Stimulated activated CD8-positive, alpha-beta memory T cell treated with anti-CD3 and anti-CD28 coated beads, Interleukin-4, amount 100 ng/mL, for 1 hour (primary cell): Measurements from ENCODE around the gene DPM2.
A peak's percentile ranks its signal among the peaks of the same experiment; 100 is the strongest.

Experiments
- DNase-seq, 2 donors: peaks; one replicate each; pipeline ENCODE4 v3.0.0-alpha.2; 2020; ENCODE audit warnings: low read depth in 2 of 2, low spot score in 1 of 2

The DPM2 gene

GRCh38 chr9:127899128-127899943, 38.3 kb downstream of the DPM2 start, which contains the start of gene ST6GALNAC6:
TSS of gene ST6GALNAC6 (minus strand) at chr9:127899603. CDS start at chr9:127897981, 1,622 bp downstream.
- peak in 1 of 2 donors; percentile 39 for DNase-seq

DNA sequence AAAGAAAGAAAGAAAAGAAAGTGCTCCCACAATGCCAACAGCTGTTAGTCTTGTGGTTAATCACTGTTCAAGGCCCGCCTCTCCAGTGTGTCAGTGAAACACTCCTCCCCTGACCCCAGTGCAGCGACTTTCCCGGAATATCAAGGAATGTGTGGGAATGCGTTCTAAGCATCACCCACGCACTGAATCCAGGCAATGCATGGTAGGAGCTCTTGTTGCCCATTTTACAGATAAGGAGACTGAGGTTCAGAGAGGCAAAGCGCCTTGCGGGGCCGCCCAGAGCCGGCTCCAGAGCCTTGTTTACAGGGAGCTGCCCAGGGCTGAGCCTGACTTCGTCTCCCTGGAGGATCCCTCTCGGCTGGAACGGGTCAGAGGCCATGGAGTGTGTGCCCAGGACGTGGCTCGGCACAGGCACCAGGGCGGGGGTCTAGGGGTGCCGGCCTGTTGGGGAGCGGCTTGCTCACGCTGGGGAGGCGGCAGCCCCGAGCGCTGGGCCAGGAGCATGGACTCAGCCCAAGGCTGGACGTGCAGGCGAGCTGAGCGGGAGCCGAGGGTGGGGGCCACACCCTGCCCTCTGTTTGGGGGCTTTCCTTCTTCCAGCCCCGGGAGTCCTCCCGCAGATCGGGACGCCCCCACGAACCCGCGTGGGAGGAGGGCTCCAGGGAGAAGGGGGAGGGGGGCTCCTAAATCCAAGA, 39.1 kb downstream of the DPM2 start:
- DNase-seq = no peak

DNA sequence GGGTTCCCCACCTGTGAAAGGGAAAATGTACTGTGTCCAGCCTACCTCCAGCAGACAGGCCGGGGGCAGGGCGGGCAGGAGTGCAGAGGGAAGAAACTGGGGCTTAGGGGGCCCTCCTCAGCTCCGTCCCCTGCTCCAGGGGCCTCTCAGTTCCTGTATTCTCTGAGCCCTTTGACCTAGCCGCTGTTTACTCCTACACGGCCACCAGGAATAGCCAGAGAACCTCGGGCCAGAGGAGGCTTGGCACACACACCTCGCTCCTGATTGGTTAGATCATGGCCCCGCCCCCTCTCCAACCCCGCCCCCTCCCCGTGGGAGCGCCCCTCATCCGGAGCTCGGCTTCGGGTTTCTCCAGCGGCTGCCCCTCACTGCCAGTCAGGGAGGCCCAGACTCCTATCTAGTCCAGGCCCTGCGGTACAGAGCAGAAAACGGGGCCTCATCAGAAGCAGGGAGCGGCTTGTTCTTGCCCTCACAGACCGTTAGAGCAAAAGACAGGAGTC, 40.4 kb downstream of the DPM2 start:
- no peak for DNase-seq

DNA sequence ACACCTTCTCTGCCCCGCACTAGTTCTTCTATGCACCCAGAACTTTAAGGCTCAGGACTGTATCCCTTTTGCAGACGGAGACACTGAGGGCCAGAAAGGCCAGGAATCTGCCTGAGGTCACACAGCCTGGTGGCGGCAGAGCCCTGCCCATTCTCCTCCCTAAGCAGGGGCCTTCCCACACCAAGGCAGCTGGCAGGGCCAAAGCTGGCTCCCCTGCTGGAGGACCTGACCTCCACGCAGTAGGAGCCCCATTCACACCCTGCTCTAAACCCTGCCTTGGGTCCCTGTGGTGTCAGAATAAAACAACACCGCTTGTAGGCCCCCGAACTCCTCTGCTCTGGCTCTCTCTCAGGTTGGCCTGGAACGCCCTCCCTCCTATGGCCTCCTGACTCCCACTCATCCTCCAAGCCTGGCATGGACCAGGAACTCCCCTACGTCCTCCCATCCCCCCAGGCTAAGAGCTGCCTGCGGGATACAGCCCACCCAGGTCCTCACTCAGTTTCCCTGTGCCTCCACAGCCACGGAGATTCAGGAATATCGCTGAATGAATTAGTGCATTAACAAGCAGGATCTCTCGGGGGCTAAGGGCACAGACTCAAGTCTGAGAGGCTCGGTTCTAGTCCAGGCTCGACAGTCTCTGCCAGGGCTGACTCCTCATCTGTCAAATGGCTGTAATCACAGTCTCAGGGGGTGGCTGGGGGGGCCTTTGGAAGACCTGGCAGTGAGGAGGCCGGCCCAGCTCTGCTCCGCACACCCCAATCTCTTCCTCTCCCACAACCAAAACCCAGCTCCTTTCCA, 41.1 kb downstream of the DPM2 start:
- no peak for DNase-seq

DNA sequence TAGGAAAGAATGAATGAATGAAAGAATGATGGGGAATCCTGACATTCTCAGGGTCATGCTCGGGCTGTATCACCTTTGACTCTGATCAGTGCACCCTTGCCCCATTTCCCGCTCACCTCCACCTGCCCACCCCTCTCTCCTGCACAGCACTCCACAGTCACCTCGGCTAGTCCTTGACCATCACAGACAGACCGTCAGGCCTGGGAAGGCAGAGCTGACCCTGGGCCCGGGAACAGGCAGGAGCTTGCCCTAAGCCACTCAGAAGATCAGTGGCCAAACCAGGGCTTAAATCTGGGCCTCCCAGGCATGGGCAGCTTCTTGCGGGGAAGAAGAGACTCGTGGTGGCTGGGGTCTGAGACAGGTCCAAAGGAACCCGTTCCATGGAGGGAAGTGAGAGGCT, 41.8 kb downstream of the DPM2 start:
- no peak for DNase-seq

DNA sequence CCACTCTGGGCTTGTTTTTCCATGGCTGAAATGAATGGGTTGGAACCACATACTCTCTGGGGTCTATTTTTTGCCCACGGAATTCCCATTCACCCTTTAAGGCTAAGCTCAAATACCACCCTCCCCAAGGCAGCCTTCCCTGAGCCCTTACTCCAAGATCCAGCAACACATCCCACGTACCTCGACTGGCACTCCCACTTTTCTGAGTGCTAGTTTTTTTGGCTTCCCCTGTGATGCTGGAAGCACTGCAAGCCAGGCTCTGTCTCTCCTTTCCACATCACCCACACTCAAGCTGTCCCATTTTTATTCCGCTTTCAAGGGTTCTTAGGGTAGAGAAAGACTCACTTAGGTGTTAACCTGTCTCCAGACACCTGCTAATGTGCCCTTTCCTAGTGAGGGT, 44.3 kb downstream of the DPM2 start:
- no peak for DNase-seq

DNA sequence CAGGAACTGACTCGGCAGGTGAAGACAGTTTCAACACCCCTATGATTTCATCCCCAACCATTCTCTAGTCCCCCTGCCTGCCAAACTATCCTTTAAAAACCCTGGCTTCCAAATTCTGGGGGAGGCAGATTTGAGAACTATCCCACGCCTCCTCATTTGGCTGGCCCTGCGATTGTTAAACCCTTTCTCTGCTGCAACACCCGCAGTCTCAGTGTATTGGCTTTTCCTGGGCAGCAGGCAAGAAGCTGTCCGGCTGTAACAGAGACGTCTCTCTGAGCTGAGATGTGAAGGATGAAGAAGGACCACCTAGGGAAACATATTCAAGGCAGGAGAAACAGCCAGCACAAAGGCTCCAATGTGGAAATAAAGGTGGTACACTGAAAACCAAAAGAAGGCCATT, 44.8 kb downstream of the DPM2 start:
- DNase-seq = no peak

DNA sequence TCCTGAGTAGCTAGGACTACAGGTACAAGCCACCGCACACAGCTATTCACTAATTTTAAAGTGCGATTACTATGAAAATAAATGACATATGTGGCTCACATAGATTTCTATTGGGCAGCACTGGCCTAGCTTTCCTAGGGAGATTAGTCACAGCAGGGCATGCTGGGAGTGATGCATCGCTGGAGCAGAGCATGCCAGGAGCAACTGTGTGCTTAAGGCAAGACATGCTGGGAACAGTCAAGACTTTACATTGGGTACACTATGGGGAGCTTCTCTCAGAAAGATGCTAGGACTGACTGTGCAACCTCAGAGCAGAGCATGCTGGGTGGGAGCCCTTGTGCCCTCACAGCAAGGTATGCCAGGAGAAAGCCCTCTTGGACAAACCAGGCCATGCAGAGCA, 47.6 kb downstream of the DPM2 start:
- no peak for DNase-seq

DNA sequence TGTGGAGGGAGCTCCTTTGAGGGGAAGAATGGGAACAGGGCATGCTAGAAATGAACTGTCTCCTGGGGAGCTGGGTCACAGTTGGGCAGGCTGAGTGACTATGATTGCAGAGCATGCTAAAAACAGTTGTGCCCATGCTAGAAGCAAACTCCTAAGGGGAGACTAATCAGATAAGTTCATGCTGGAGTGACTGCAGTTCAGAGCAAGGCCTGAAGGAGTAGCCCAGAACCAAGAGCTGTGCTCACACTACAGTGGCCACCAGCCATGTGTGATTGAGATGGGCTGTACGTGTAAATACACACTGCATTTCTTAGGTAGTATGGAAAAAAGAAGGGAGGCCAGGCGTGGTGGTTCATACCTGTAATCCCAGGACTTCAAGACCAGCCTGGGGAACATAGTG, 49.9 kb downstream of the DPM2 start:
- DNase-seq = no peak

DNA sequence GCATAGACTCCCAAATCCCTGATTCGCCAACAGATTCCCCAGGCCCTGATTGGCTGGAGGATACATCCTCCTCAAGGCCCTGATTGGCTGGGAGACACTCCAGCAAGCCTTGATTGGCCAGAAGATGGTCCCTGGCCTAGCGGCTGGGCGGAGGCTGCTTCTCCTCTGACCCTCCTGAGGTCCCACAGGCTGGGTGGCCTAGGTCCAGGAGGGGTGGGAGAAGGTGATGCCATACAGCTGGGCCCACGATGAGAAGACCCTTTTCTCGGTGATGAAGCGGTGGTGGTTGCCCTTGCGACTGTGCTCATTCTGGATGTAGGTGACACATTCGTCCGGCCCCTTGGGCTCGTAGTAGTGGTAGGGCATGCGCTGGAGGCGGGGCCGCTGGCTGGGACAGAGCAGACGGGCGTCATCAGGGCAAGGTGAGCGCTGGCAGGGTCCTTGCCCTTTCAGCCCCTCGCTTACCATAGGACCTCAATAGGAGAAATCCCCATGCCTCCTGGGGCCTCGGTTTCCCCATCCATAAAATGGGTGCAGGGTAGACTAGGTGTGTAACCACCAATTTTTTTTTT, 51.2 kb downstream of the DPM2 start:
- DNase-seq = no peak

DNA sequence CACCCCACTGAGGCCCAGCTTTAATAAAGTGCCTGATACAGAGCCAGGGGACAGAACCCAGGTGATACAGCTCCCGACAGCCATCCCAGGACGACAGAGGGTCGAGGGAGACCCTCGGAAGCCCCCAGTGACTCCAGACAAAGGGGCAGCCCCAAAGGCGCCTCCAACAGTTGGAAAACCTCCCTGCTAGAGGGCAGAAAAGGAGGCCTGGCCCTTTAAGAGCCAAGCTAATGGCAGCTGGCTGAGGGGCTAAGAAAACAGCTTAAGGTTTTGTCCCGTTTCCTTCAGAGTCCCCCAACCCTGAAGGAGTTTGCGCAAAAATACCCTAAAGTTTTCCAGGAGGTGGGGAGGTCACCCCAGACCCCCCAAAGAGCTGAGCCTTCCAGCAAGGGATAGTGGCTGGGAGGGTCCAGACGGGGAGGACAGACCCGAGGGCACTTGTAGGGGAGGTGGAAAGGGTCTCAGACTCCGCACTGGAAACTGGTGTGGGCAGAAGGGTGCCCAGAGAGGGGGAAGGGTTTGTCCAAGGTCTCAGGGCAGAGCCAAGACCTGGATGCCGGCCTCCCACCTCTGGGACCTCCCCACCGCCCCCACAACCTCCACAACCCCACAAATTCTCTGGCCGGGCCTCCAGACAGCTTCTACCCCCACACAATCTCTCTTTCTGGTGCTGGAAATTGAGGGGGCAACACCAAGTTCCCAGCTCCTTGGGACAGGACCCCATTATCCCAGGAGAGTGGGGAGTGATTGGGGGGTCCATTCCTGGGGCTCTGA, 52.0 kb downstream of the DPM2 start:
- DNase-seq = no peak
